GM12878 (cell line): ENCODE measurements around the gene STK39. TPM values are rescaled to one million over a fixed set of nuclear protein-coding genes. Genes with fewer than 3 reads are reported as not detected.

Experiments used
- ATAC-seq: fragments of 200-7000 bp; cut with Tn5 transposase; 3 replicates; pipeline ENCODE4 v1.9.1; 2020; ENCODE audit warnings: mild to moderate bottlenecking, moderate library complexity
- BruUV-seq: library from RNA; stranded (reverse); fragments of 400-500 nt; replicated peaks from 2 replicates; lab custom pipeline; 2021; lab: Mats Ljungman, UMichigan
- CTCF ChIA-PET: fragments of 300-600 bp; sonication (Branson Sonifier 250); formaldehyde crosslinking; extraction: SDS; loops from one replicate; lab custom pipeline; 2021; ENCODE audit warnings: inconsistent platforms; lab: Yijun Ruan, JAX
- POLR2A ChIA-PET: fragments of 350-600 bp; formaldehyde crosslinking; extraction: SDS; loops from one replicate; lab custom pipeline; 2021; ENCODE audit warnings: inconsistent platforms; lab: Charles Lee
- RAD21 ChIA-PET: fragments of 300-600 bp; sonication (Branson Sonifier 250); formaldehyde crosslinking; loops from one replicate; lab custom pipeline; 2023; ENCODE audit warnings: antibody characterized with exemption; ENCODE audit not compliant: unreplicated experiment; lab: Charles Lee
- SMC1A ChIA-PET: fragments of 300-600 bp; sonication (Branson Sonifier 250); formaldehyde crosslinking; loops from one replicate; lab custom pipeline; 2023; ENCODE audit not compliant: unreplicated experiment, uncharacterized antibody; lab: Charles Lee
- DNase-seq: peaks from one replicate; pipeline ENCODE4 v3.0.0-alpha.2; 2011; ENCODE audit warnings: low read depth, low spot score
- FAIRE-seq: peaks from 3 replicates; lab custom pipeline; 2011; peaks lifted over from hg19 to GRCh38; lab: Jason Lieb, UNC
- H2AFZ ChIP-seq: 2 replicates; pipeline ENCODE4 v1.6.0; 2011; ENCODE audit warnings: low read depth, low read length, control low read depth; ENCODE audit not compliant: control insufficient read depth
- H3K27ac ChIP-seq: 2 replicates; pipeline ENCODE4 v1.5.1; 2011; ENCODE audit warnings: control low read depth; ENCODE audit not compliant: control insufficient read depth, insufficient read depth
- H3K27me3 ChIP-seq, 2 experiments: replicated peaks in 1 of 2; 2 replicates each; pipeline versions ENCODE4 v1.6.0 to v1.6.1; 2011; ENCODE audit warnings: low read length in 1 of 2; ENCODE audit not compliant: control insufficient read depth in 2 of 2, insufficient read depth in 2 of 2
- H3K36me3 ChIP-seq, 2 experiments: 2 replicates each; pipeline ENCODE4 v1.5.1; 2011; ENCODE audit warnings: low read length in 1 of 2; ENCODE audit not compliant: control insufficient read depth in 2 of 2, insufficient read depth in 2 of 2
- H3K4me1 ChIP-seq: 2 replicates; pipeline ENCODE4 v1.6.1; 2011; ENCODE audit warnings: mild to moderate bottlenecking, low read length, moderate library complexity, mixed read lengths; ENCODE audit not compliant: control insufficient read depth, insufficient read depth
- H3K4me2 ChIP-seq: 2 replicates; pipeline ENCODE4 v1.6.0; 2011; ENCODE audit warnings: control low read depth; ENCODE audit not compliant: control insufficient read depth, insufficient read depth
- H3K4me3 ChIP-seq: fragments of 200-600 bp; sonication (generic); 2 replicates; pipeline ENCODE4 v1.5.1; 2016
- H3K79me2 ChIP-seq: 2 replicates; pipeline ENCODE4 v1.6.0; 2011; ENCODE audit warnings: low read length; ENCODE audit not compliant: control insufficient read depth, insufficient read depth
- H3K9ac ChIP-seq: 2 replicates; pipeline ENCODE4 v1.8.0; 2011; ENCODE audit warnings: low read length, control low read depth, mixed read lengths; ENCODE audit not compliant: control insufficient read depth, insufficient read depth
- H3K9me3 ChIP-seq: replicated peaks from 3 replicates; pipeline ENCODE4 v1.5.1; 2011; ENCODE audit warnings: mild to moderate bottlenecking, low read length; ENCODE audit not compliant: control insufficient read depth, insufficient read depth
- H4K20me1 ChIP-seq: 2 replicates; pipeline ENCODE4 v1.6.0; 2011; ENCODE audit not compliant: control insufficient read depth, insufficient read depth
- CTCF ChIP-seq, 3 experiments: IDR thresholded peaks in 2 of 3; conservative IDR thresholded peaks in 1 of 3; 2 replicates each; pipeline ENCODE4 v1.5.1; 2011; ENCODE audit warnings: low read depth in 3 of 3, low read length in 3 of 3, mild to moderate bottlenecking in 3 of 3, control low read depth in 2 of 3, moderate library complexity in 2 of 3, inconsistent platforms in 1 of 3, mixed read lengths in 1 of 3; ENCODE audit not compliant: control insufficient read depth in 2 of 3, insufficient read depth in 1 of 3; ENCODE audit errors: extremely low read depth in 1 of 3
- FOXK2 ChIP-seq: fragments of 450-650 bp; IDR thresholded peaks from 2 replicates; pipeline ENCODE4 v1.6.1; 2017; ENCODE audit warnings: mild to moderate bottlenecking, moderate library complexity
- MEF2B ChIP-seq: fragments of 450-650 bp; IDR thresholded peaks from 2 replicates; pipeline ENCODE4 v1.6.1; 2018; ENCODE audit warnings: mild to moderate bottlenecking, moderate library complexity; ENCODE audit not compliant: partially characterized antibody, poor library complexity, severe bottlenecking
- MTA2 ChIP-seq: fragments of 450-650 bp; IDR thresholded peaks from 2 replicates; pipeline ENCODE4 v1.6.1; 2016; ENCODE audit warnings: low read depth, mild to moderate bottlenecking, moderate library complexity
- POLR2AphosphoS5 ChIP-seq: IDR thresholded peaks from 2 replicates; pipeline ENCODE4 v1.6.1; 2011; ENCODE audit warnings: mild to moderate bottlenecking, low read length, inconsistent platforms
- RAD21 ChIP-seq: IDR thresholded peaks from 2 replicates; pipeline ENCODE4 v1.6.1; 2011; ENCODE audit warnings: mild to moderate bottlenecking, low read depth, low read length, moderate library complexity; ENCODE audit not compliant: insufficient read depth
- SMC3 ChIP-seq: IDR thresholded peaks from 2 replicates; pipeline ENCODE4 v1.6.1; 2011; ENCODE audit warnings: low read length, improper control_type of control experiment, borderline replicate concordance
- ZNF384 ChIP-seq: IDR thresholded peaks from 2 replicates; pipeline ENCODE4 v1.6.1; 2012; ENCODE audit warnings: low read depth, mild to moderate bottlenecking, low read length, improper control_type of control experiment, borderline replicate concordance
- WGBS: methylation state at CpG from one replicate; pipeline ENCODE4 v1.1.6; 2016; ENCODE audit warnings: low lambda C conversion rate; ENCODE audit not compliant: insufficient replicate concordance, insufficient coverage; ENCODE audit errors: missing lambda C conversion rate; 5-methylcytosine and 5-hydroxymethylcytosine counted together
- in situ Hi-C: fragments of 300-500 bp; cut with MboI; formaldehyde crosslinking; loops from 9 replicates; pipeline ENCODE4 v1.14.3; 2018; ENCODE audit warnings: mixed read lengths
- intact Hi-C: fragments of 100-400 bp; cut with micrococcal nuclease; formaldehyde crosslinking; loops from one replicate; pipeline ENCODE4 v1.14.2; 2022; ENCODE audit not compliant: unreplicated experiment
- polyA plus RNA-seq, 11 experiments: library from polyadenylated mRNA; depleted of rRNA in 4 of 11; unstranded in 6 of 11; stranded (reverse) in 5 of 11; fragments of >200 nt; fragmentation: Nextera tagmentation in 4 of 11; fragmentation: Illumina TruSeq in 1 of 11; extraction: Ambion mirVana in 4 of 11; extraction: Trizol in 1 of 11; gene quantifications; 1 replicate in 1 of 11; 2 replicates in 10 of 11; pipeline versions ENCODE4 v1.2.1 to v1.2.3, GENCODE V29; 2011 to 2016; ENCODE audit warnings: inconsistent platforms in 2 of 11, missing spikeins in 2 of 11, low read depth in 1 of 11
- total RNA-seq, 4 experiments: library from RNA; depleted of rRNA in 3 of 4; stranded (reverse); fragments of >200 nt in 3 of 4; fragmentation: Illumina TruSeq in 1 of 4; extraction: Trizol in 1 of 4; gene quantifications; 2 replicates each; pipeline versions ENCODE4 v1.2.1 to v1.2.3, GENCODE V29; 2013 to 2021

Gene STK39
- total and polyA plus RNA-seq, 10 of the 15 experiments (the other 5 are each of a cell fraction or from before 2014, with no cell fraction given): 0.03 to 0.21 (median 0.07) TPM; not detected in 5

- in situ Hi-C loops: no loop called here
Observed at GRCh38 chr2:167964650-167965413, 282.6 kb downstream of the STK39 start.

More at GRCh38 chr2:167964650-167965413, 282.6 kb downstream of the STK39 start:
- RAD21 ChIA-PET: no interaction called here
- Histone ChIP-seq H2AFZ (no peak overlapping the region), H3K27ac (no peak overlapping the region), H4K20me1 (no peaks in the 10 kb centered on the region), H3K4me2 (no peak overlapping the region), H3K4me1 (no peaks in the 10 kb centered on the region), H3K9me3 (no peaks in the 10 kb centered on the region), H3K9ac (no peak overlapping the region), H3K79me2 (no peaks in the 10 kb centered on the region), H3K36me3 (no peaks in the 10 kb centered on the region), H3K4me3 (no peak overlapping the region), H3K27me3 (no peaks in the 10 kb centered on the region; a peak in 1 of 4 replicates)
- no peak for DNase-seq
- SMC1A ChIA-PET: interaction anchor here (0.7 to 3.1 kb wide), 2 partner anchors 154 to 375 kb away, joined by 3 to 20 read pairs; no protein-coding TSS in a partner anchor
- ATAC-seq: 0 out of 3 replicates have a peak, but pooled peaks have one; percentile 30
- CTCF ChIA-PET: interaction anchor here (1.1 to 5.3 kb wide), 2 partner anchors 23 to 154 kb away, joined by 3 to 46 read pairs; no protein-coding TSS in a partner anchor
- no TSS peak for BruUV-seq
- 70% methylated on average over 5 of the region's 5 CpGs for WGBS
- POLR2A ChIA-PET: no interaction called here
- intact Hi-C loops: loop anchor here (1.0 kb wide), 1 partner anchor 153 kb away; no protein-coding TSS in a partner anchor
- FAIRE-seq: no peak
- TF ChIP-seq MTA2: no peak
- TF ChIP-seq FOXK2: no peak
- peak; percentile 71; the same call in 1 of the 2 replicates for TF ChIP-seq ZNF384
- TF ChIP-seq RAD21: 0 out of 2 replicates have a peak, but pooled peaks have one; percentile 6
- peak; percentile 27; the same call in 1 of the 2 replicates for TF ChIP-seq SMC3
- TF ChIP-seq MEF2B: no peak
- TF ChIP-seq POLR2AphosphoS5: no peak
- peak in 1 of 3 experiments; percentile 34; a peak in 2 of 6 replicates for TF ChIP-seq CTCF (IDR thresholded peaks at IDR 0.05 in 2 of 3, conservative IDR thresholded peaks at IDR 0.05 in 1 of 3; ENCODE audit: control insufficient read depth in 2 of 3, extremely low read depth in 1 of 3, insufficient read depth in 1 of 3, low read depth in 3 of 3, low read length in 3 of 3)
